A549 (cell line): ENCODE results near the gene SLC45A1. TPM values are rescaled to one million over a fixed set of nuclear protein-coding genes. Genes with fewer than 3 reads are reported as not detected.

Experiments used
- ATAC-seq, 2 experiments: fragments of 200-7000 bp in 1 of 2; fragments of >200 bp in 1 of 2; cut with Nextera tagmentation in 1 of 2; cut with Tn5 transposase in 1 of 2; 3 replicates each; pipeline versions ENCODE4 v1.8.0 to v1.9.1; 2018 to 2020; ENCODE audit warnings: mild to moderate bottlenecking in 1 of 2, moderate library complexity in 1 of 2
- CTCF ChIA-PET: fragments of 300-600 bp; sonication (Branson Sonifier 250); formaldehyde crosslinking; extraction: SDS; loops from one replicate; lab custom pipeline; 2021; ENCODE audit warnings: antibody characterized with exemption, inconsistent platforms; lab: Yijun Ruan, JAX
- POLR2A ChIA-PET: fragments of 350-600 bp; formaldehyde crosslinking; extraction: SDS; loops from one replicate; lab custom pipeline; 2021; ENCODE audit warnings: antibody characterized with exemption, inconsistent platforms; lab: Yijun Ruan, JAX
- DNase-seq, 2 experiments: peaks; one replicate each; pipeline versions ENCODE4 v3.0.0 to v3.0.0-alpha.2; 2011 to 2016; ENCODE audit warnings: low read depth in 1 of 2, low spot score in 1 of 2
- FAIRE-seq: peaks from 2 replicates; lab custom pipeline; 2011; peaks lifted over from hg19 to GRCh38; lab: Jason Lieb, UNC
- H3K27ac ChIP-seq, 2 experiments: fragments of >200 bp; sonication (Bioruptor Twin); formaldehyde crosslinking; 3 replicates each; pipeline ENCODE4 v1.5.1; 2016 to 2017
- H3K4me1 ChIP-seq: fragments of >200 bp; sonication (Bioruptor Twin); formaldehyde crosslinking; 3 replicates; pipeline ENCODE4 v1.6.1; 2016
- H3K4me2 ChIP-seq: fragments of >200 bp; sonication (Bioruptor Twin); formaldehyde crosslinking; 3 replicates; pipeline ENCODE4 v1.6.1; 2016
- H3K4me3 ChIP-seq: fragments of >200 bp; sonication (Bioruptor Twin); formaldehyde crosslinking; 3 replicates; pipeline ENCODE4 v1.5.1; 2016
- H3K9me3 ChIP-seq: fragments of >200 bp; sonication (Bioruptor Twin); formaldehyde crosslinking; 3 replicates; pipeline ENCODE4 v1.6.1; 2016
- CEBPB ChIP-seq, 2 experiments: fragments of >200 bp in 1 of 2; sonication (Bioruptor Twin) in 1 of 2; formaldehyde crosslinking in 1 of 2; IDR thresholded peaks; 2 replicates each; pipeline ENCODE4 v1.6.1; 2012 to 2016
- CHD2 ChIP-seq: fragments of 150-350 bp; IDR thresholded peaks from 2 replicates; pipeline ENCODE4 v1.6.1; 2014; ENCODE audit warnings: low read length; ENCODE audit not compliant: partially characterized antibody
- CTCF ChIP-seq: fragments of >200 bp; sonication (Bioruptor Twin); formaldehyde crosslinking; IDR thresholded peaks from 3 replicates; pipeline ENCODE4 v1.5.1; 2016
- EHF ChIP-seq: fragments of 250-450 bp; sonication (Bioruptor Pico); IDR thresholded peaks from 2 replicates; pipeline ENCODE4 v1.5.0; 2020; ENCODE audit warnings: mild to moderate bottlenecking
- EHMT2 ChIP-seq: fragments of 200-600 bp; sonication (generic); IDR thresholded peaks from 2 replicates; pipeline ENCODE4 v1.6.1; 2016; ENCODE audit warnings: antibody characterized with exemption, low read depth, mild to moderate bottlenecking, moderate library complexity
- ELK1 ChIP-seq: fragments of 150-350 bp; IDR thresholded peaks from 2 replicates; pipeline ENCODE4 v1.6.1; 2014; ENCODE audit warnings: low read depth, mild to moderate bottlenecking, low read length
- EP300 ChIP-seq, 2 experiments: fragments of >200 bp; sonication (Bioruptor Twin); formaldehyde crosslinking; IDR thresholded peaks; 2 replicates in 1 of 2; 3 replicates in 1 of 2; pipeline ENCODE4 v1.6.1; 2016 to 2017
- ESRRA ChIP-seq: fragments of 150-350 bp; IDR thresholded peaks from 2 replicates; pipeline ENCODE4 v1.6.1; 2014; ENCODE audit warnings: mild to moderate bottlenecking, low read length, borderline replicate concordance
- FOSL2 ChIP-seq, 2 experiments: fragments of 450-650 bp in 1 of 2; fragments of >200 bp in 1 of 2; sonication (Bioruptor Twin) in 1 of 2; formaldehyde crosslinking; IDR thresholded peaks; 2 replicates each; pipeline versions ENCODE4 v1.5.0 to v1.6.1; 2016 to 2020; ENCODE audit warnings: mild to moderate bottlenecking in 1 of 2, moderate library complexity in 1 of 2
- HDAC2 ChIP-seq: fragments of 200-600 bp; sonication (generic); IDR thresholded peaks from 2 replicates; pipeline ENCODE4 v1.6.1; 2016
- HEYL ChIP-seq: fragments of 250-450 bp; sonication (Bioruptor Pico); IDR thresholded peaks from 2 replicates; pipeline ENCODE4 v1.8.0; 2021; ENCODE audit warnings: mild to moderate bottlenecking, moderate library complexity
- HOXA7 ChIP-seq: fragments of 250-450 bp; sonication (Bioruptor Pico); IDR thresholded peaks from 2 replicates; pipeline ENCODE4 v1.5.0; 2020; ENCODE audit warnings: mild to moderate bottlenecking, moderate library complexity
- JUN ChIP-seq, 2 experiments: fragments of >200 bp; sonication (Bioruptor Twin); formaldehyde crosslinking; IDR thresholded peaks; 2 replicates in 1 of 2; 3 replicates in 1 of 2; pipeline ENCODE4 v1.6.1; 2016 to 2017
- NPAS2 ChIP-seq: fragments of 250-450 bp; sonication (Bioruptor Pico); IDR thresholded peaks from 2 replicates; pipeline ENCODE4 v1.8.0; 2022; ENCODE audit warnings: mild to moderate bottlenecking, moderate library complexity, borderline replicate concordance
- PHF8 ChIP-seq: fragments of 200-600 bp; sonication (generic); IDR thresholded peaks from 2 replicates; pipeline ENCODE4 v1.6.1; 2016; ENCODE audit warnings: low read depth, mild to moderate bottlenecking, antibody characterized with exemption, moderate library complexity, borderline replicate concordance
- POLR2A ChIP-seq: IDR thresholded peaks from 2 replicates; pipeline ENCODE4 v1.6.1; 2012; ENCODE audit warnings: mild to moderate bottlenecking, low read length
- POLR2AphosphoS2 ChIP-seq: conservative IDR thresholded peaks from 2 replicates; pipeline ENCODE4 v1.6.1; 2012; ENCODE audit warnings: low read length, improper control_type of control experiment, inconsistent platforms
- RARB ChIP-seq: fragments of 250-450 bp; sonication (Bioruptor Pico); IDR thresholded peaks from 2 replicates; pipeline ENCODE4 v1.8.0; 2021; ENCODE audit warnings: mild to moderate bottlenecking, moderate library complexity
- RCOR1 ChIP-seq: fragments of 150-350 bp; IDR thresholded peaks from 2 replicates; pipeline ENCODE4 v1.6.1; 2014; ENCODE audit warnings: antibody characterized with exemption, low read length, low read depth
- SMC3 ChIP-seq: fragments of >200 bp; sonication (Bioruptor Twin); formaldehyde crosslinking; IDR thresholded peaks from 3 replicates; pipeline ENCODE4 v1.6.1; 2018; ENCODE audit warnings: inconsistent platforms
- ZC3H11A ChIP-seq: fragments of 450-650 bp; IDR thresholded peaks from 2 replicates; pipeline ENCODE4 v1.6.1; 2014; ENCODE audit warnings: antibody characterized with exemption, mild to moderate bottlenecking
- ZNF302 ChIP-seq: fragments of 250-450 bp; sonication (Bioruptor Pico); IDR thresholded peaks from 2 replicates; pipeline ENCODE4 v1.9.0; 2021; ENCODE audit warnings: inconsistent platforms, mild to moderate bottlenecking, moderate library complexity
- WGBS: methylation state at CpG from one replicate; pipeline ENCODE4 v1.1.6; 2017; ENCODE audit errors: missing lambda C conversion rate; 5-methylcytosine and 5-hydroxymethylcytosine counted together
- polyA plus RNA-seq, 4 experiments: library from polyadenylated mRNA; depleted of rRNA in 3 of 4; stranded (reverse); fragments of >200 nt; fragmentation: RNase III in 1 of 4; extraction: RNeasy Plus Mini Kit Qiagen cat#74134 plus additional on column Dnase treatment in 1 of 4; gene quantifications; 2 replicates in 3 of 4; 3 replicates in 1 of 4; pipeline ENCODE4 v1.2.3, GENCODE V29; 2011 to 2017
- TF ChIP-seq, protein P1 (sequence below): fragments of >200 bp; sonication (Bioruptor Twin); formaldehyde crosslinking; IDR thresholded peaks from 3 replicates; pipeline ENCODE4 v1.6.1; 2016
- TF ChIP-seq, protein P2 (sequence below): IDR thresholded peaks from 2 replicates; pipeline ENCODE4 v1.6.1; 2012; ENCODE audit warnings: low read depth, borderline replicate concordance
- TF ChIP-seq, protein P3 (sequence below): fragments of 250-450 bp; sonication (Bioruptor Pico); IDR thresholded peaks from 2 replicates; pipeline ENCODE4 v1.5.0; 2020; ENCODE audit warnings: low read depth, mild to moderate bottlenecking, moderate library complexity

SLC45A1 gene
- polyA plus RNA-seq, 2 of the 4 experiments (the other 2 are of a cell fraction), result 1.6 to 1.8 TPM

DNA sequence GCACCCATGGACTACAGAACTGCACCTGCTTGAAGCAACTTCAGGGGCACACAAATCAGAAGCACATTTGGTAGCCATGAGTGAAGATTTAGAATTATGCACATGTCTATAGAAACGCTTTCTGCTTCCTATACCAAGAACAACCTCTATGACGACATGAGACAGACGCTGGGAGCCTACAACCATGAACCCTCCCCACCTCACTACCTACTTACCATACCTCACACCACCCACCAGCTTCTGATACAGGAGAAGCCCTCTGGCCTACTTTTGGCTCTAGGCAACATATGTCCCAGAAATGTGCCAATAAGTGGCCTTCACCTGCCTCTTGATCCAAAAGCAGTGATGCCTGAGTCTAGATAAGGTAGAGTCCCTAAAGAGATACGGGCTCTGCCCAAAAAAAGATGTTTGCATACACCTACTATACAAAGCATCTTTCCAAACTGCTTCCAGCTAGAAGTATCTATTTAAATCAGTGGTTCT, 58.5 kb downstream of the SLC45A1 start:
- no peak for TF ChIP-seq RCOR1
- no peak for TF ChIP-seq ZNF302 (CRISPR knock-in tag)
- no peak for TF ChIP-seq POLR2AphosphoS2
- no peak for TF ChIP-seq HOXA7
- TF ChIP-seq, protein P1, sequence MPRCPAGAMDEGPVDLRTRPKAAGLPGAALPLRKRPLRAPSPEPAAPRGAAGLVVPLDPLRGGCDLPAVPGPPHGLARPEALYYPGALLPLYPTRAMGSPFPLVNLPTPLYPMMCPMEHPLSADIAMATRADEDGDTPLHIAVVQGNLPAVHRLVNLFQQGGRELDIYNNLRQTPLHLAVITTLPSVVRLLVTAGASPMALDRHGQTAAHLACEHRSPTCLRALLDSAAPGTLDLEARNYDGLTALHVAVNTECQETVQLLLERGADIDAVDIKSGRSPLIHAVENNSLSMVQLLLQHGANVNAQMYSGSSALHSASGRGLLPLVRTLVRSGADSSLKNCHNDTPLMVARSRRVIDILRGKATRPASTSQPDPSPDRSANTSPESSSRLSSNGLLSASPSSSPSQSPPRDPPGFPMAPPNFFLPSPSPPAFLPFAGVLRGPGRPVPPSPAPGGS, result no peak
- TF ChIP-seq EHMT2, result no peak
- TF ChIP-seq, protein P2, sequence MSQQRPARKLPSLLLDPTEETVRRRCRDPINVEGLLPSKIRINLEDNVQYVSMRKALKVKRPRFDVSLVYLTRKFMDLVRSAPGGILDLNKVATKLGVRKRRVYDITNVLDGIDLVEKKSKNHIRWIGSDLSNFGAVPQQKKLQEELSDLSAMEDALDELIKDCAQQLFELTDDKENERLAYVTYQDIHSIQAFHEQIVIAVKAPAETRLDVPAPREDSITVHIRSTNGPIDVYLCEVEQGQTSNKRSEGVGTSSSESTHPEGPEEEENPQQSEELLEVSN, result no peak
- no peak for TF ChIP-seq ELK1
- TF ChIP-seq EHF, result no peak
- no peak for TF ChIP-seq CTCF
- no peak for TF ChIP-seq SMC3
- TF ChIP-seq EP300 (IDR thresholded peaks at IDR 0.05), result no peak
- TF ChIP-seq ESRRA, result no peak
- no peak for TF ChIP-seq FOSL2 (IDR thresholded peaks at IDR 0.05)
- no peak for TF ChIP-seq FOSL2 (CRISPR knock-in tag; IDR thresholded peaks at IDR 0.05)
- no peak for TF ChIP-seq PHF8
- no peak for TF ChIP-seq RARB (CRISPR knock-in tag)
- TF ChIP-seq ZC3H11A, result no peak
- TF ChIP-seq CHD2, result no peak
- no peak for TF ChIP-seq HDAC2
- no peak for TF ChIP-seq NPAS2 (CRISPR knock-in tag)
- ATAC-seq (no peak), DNase-seq (no peak), FAIRE-seq (no peak)
- no peak overlapping the region for H3K4me2 ChIP-seq
- POLR2A ChIA-PET, result no interaction called here
- no peaks in the 10 kb centered on the region for H3K9me3 ChIP-seq
- H3K4me1 ChIP-seq, result 0 out of 3 replicates have a peak, but pooled peaks cover 3% of the 10 kb centered on the region
- H3K4me3 ChIP-seq, result no peak overlapping the region
- CTCF ChIA-PET, result interaction anchor here (0.5 to 2.0 kb wide), 2 partner anchors 12 to 299 kb away, joined by 3 to 7 read pairs; no protein-coding TSS in a partner anchor
- 45% methylated on average over 4 of the region's 4 CpGs for WGBS
- no peak overlapping the region for H3K27ac ChIP-seq

DNA sequence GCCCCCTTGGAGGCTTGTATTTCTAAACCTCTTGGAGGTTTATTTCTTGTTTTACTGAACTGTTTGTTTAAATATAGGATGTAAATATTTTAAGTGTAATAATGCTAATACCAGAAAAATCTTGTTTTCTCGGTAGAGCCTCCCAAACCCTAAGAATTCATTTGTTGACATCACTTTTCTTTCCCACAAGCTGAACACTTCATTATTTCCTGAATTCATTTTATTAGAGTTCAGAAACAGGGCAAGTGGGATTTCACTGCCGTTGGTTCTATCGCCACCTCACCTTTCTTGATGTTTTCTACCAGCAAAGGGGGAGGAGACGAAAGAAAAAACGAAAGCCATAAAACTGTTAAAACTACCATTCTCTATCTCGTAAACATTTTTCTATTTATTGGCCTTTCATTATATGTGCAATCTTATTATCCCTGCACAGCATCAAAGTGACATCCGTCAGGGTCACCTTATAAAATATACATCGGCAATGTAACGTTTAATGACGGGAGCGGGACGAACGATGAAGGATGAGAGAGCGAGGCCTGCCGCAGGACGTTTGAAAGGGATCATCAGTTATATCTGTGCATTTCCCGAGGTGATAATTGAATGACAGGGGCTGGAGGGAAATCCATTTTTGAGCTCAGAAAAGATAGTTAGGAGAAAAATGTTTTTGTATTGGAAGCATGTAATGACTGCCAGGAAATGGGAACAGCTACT, 59.5 kb downstream of the SLC45A1 start:
- ATAC-seq, result no peak
- TF ChIP-seq, protein P3, sequence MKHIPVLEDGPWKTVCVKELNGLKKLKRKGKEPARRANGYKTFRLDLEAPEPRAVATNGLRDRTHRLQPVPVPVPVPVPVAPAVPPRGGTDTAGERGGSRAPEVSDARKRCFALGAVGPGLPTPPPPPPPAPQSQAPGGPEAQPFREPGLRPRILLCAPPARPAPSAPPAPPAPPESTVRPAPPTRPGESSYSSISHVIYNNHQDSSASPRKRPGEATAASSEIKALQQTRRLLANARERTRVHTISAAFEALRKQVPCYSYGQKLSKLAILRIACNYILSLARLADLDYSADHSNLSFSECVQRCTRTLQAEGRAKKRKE (CRISPR knock-in tag), result no peak
- TF ChIP-seq POLR2A (no peak), JUN (IDR thresholded peaks at IDR 0.05) (no peak), CEBPB (IDR thresholded peaks at IDR 0.05) (no peak), ESRRA (no peak), HEYL (CRISPR knock-in tag) (no peak), HDAC2 (no peak)

More for the DNA sequence above, 59.5 kb downstream of the SLC45A1 start:
- 89% methylated on average over 17 of the region's 17 CpGs for WGBS
- DNase-seq (no peak), FAIRE-seq (no peak)
- POLR2A ChIA-PET, result no interaction called here
- H3K4me3 ChIP-seq, result no peak overlapping the region
- no peak overlapping the region for H3K4me2 ChIP-seq
- H3K27ac ChIP-seq, result no peak overlapping the region
- no peaks in the 10 kb centered on the region for H3K9me3 ChIP-seq
- H3K4me1 ChIP-seq, result 0 out of 3 replicates have a peak, but pooled peaks cover 3% of the 10 kb centered on the region
- CTCF ChIA-PET, result interaction anchor here (1.5 to 2.0 kb wide), 3 partner anchors 10 to 173 kb away, joined by 5 to 7 read pairs (median 6); no protein-coding TSS in a partner anchor
